PC-3 (cell line): ENCODE results near the gene E2F7. TPM values are rescaled to one million over a fixed set of nuclear protein-coding genes. Genes with fewer than 3 reads are reported as not detected.

Experiments used
- ATAC-seq: fragments of 200-7000 bp; cut with Tn5 transposase; 2 replicates; pipeline ENCODE4 v1.9.1; 2020; ENCODE audit warnings: mild to moderate bottlenecking, moderate library complexity
- BruUV-seq: library from RNA; stranded (reverse); fragments of 400-500 nt; replicated peaks from 2 replicates; lab custom pipeline; 2021; lab: Mats Ljungman, UMichigan
- CTCF ChIA-PET: fragments of 300-600 bp; sonication (Branson Sonifier 250); formaldehyde crosslinking; loops from one replicate; lab custom pipeline; 2022; ENCODE audit warnings: antibody characterized with exemption; lab: Charles Lee
- POLR2A ChIA-PET: fragments of 300-600 bp; sonication (Branson Sonifier 250); formaldehyde crosslinking; loops from one replicate; lab custom pipeline; 2022; ENCODE audit warnings: antibody characterized with exemption; ENCODE audit not compliant: unreplicated experiment; lab: Charles Lee
- DNase-seq: peaks from one replicate; pipeline ENCODE4 v3.0.0-alpha.2; 2015
- H2AFZ ChIP-seq: fragments of 300-600 bp; sonication (generic); 2 replicates; pipeline ENCODE4 v1.6.0; 2016; ENCODE audit warnings: antibody characterized with exemption, low read length
- H3F3A ChIP-seq: fragments of 300-600 bp; sonication (generic); one replicate; pipeline ENCODE4 v1.6.0; 2017; ENCODE audit warnings: antibody characterized with exemption, low read length, control low read depth, mild to moderate bottlenecking; ENCODE audit not compliant: unreplicated experiment
- H3K27ac ChIP-seq: fragments of 300-600 bp; sonication (generic); 2 replicates; pipeline ENCODE4 v1.5.1; 2016; ENCODE audit warnings: mild to moderate bottlenecking, low read length
- H3K27me3 ChIP-seq: fragments of 300-600 bp; sonication (generic); 2 replicates; pipeline ENCODE4 v1.6.1; 2016; ENCODE audit warnings: low read length, mixed read lengths
- H3K36me3 ChIP-seq: fragments of 300-600 bp; sonication (generic); 2 replicates; pipeline ENCODE4 v1.6.1; 2016; ENCODE audit warnings: low read depth, mixed run types, low read length, mixed read lengths
- H3K4me1 ChIP-seq: fragments of 300-600 bp; sonication (generic); 2 replicates; pipeline ENCODE4 v1.5.1; 2016; ENCODE audit warnings: low read length; ENCODE audit not compliant: insufficient read depth
- H3K4me2 ChIP-seq: fragments of 300-600 bp; sonication (generic); 2 replicates; pipeline ENCODE4 v1.6.0; 2016; ENCODE audit warnings: low read length
- H3K4me3 ChIP-seq: fragments of 300-600 bp; sonication (generic); 2 replicates; pipeline ENCODE4 v1.5.1; 2016; ENCODE audit warnings: mild to moderate bottlenecking, low read length, mixed read lengths
- H3K79me2 ChIP-seq: fragments of 300-600 bp; sonication (generic); 2 replicates; pipeline ENCODE4 v1.6.1; 2017; ENCODE audit warnings: low read length, mixed read lengths
- H3K9ac ChIP-seq: fragments of 300-600 bp; sonication (generic); 2 replicates; pipeline ENCODE4 v1.6.0; 2016; ENCODE audit warnings: mild to moderate bottlenecking, low read length
- H3K9me2 ChIP-seq: fragments of 300-600 bp; sonication (generic); replicated peaks from 2 replicates; pipeline ENCODE4 v1.6.1; 2016; ENCODE audit warnings: mixed run types, low read length, mixed read lengths
- H3K9me3 ChIP-seq: fragments of 300-600 bp; sonication (generic); 2 replicates; pipeline ENCODE4 v1.6.1; 2016; ENCODE audit warnings: low read length, mixed read lengths
- H4K20me1 ChIP-seq: fragments of 300-600 bp; sonication (generic); 2 replicates; pipeline ENCODE4 v1.6.1; 2016; ENCODE audit warnings: low read length, mixed read lengths
- EZH2 ChIP-seq: fragments of 300-600 bp; sonication (generic); IDR thresholded peaks from one replicate; pipeline ENCODE4 v1.6.1; 2017; ENCODE audit warnings: antibody characterized with exemption, mild to moderate bottlenecking, low read length; ENCODE audit not compliant: unreplicated experiment
- EZH2phosphoT487 ChIP-seq: fragments of 300-600 bp; sonication (generic); IDR thresholded peaks from 2 replicates; pipeline ENCODE4 v1.6.1; 2018; ENCODE audit warnings: mild to moderate bottlenecking, antibody characterized with exemption, low read length, borderline replicate concordance
- intact Hi-C: fragments of 100-400 bp; cut with micrococcal nuclease; formaldehyde crosslinking; loops from 2 replicates; pipeline ENCODE4 v1.9.0; 2023
- total RNA-seq: library from RNA; depleted of rRNA; stranded (reverse); fragments of >200 nt; gene quantifications from 2 replicates; pipeline ENCODE4 v1.2.3, GENCODE V29; 2014
- TF ChIP-seq, protein P1 (sequence below): fragments of 300-600 bp; sonication (generic); conservative IDR thresholded peaks from 2 replicates; pipeline ENCODE4 v1.5.1; 2017; ENCODE audit warnings: antibody characterized with exemption, low read depth, mild to moderate bottlenecking, low read length

The E2F7 gene
- total RNA-seq, 1 experiment from 2014 or later = 19.0 TPM

- peak overlapping the region; percentile 89 for H3K4me2 ChIP-seq
- H4K20me1 ChIP-seq = 0 out of 2 replicates have a peak, but pooled peaks cover 6% of the 10 kb centered on the region
- BruUV-seq = TSS peak; percentile 88
- H3K9me3 ChIP-seq = no peaks in the 10 kb centered on the region
- H3K9ac ChIP-seq = peak overlapping the region; percentile 98
- ChIA-PET CTCF (no interaction called here), POLR2A (no interaction called here)
- H3F3A ChIP-seq = no peaks in the 10 kb centered on the region
- intact Hi-C loops = loop anchor here (1.0 to 10.0 kb wide), 4 partner anchors 59 to 784 kb away; no protein-coding TSS in a partner anchor
- H3K36me3 ChIP-seq = peaks cover 40% of the 10 kb centered on the region
- no peaks in the 10 kb centered on the region for H3K9me2 ChIP-seq
- peak; percentile 93 for DNase-seq
- H2AFZ ChIP-seq = no peak overlapping the region
- TF ChIP-seq, protein P1, sequence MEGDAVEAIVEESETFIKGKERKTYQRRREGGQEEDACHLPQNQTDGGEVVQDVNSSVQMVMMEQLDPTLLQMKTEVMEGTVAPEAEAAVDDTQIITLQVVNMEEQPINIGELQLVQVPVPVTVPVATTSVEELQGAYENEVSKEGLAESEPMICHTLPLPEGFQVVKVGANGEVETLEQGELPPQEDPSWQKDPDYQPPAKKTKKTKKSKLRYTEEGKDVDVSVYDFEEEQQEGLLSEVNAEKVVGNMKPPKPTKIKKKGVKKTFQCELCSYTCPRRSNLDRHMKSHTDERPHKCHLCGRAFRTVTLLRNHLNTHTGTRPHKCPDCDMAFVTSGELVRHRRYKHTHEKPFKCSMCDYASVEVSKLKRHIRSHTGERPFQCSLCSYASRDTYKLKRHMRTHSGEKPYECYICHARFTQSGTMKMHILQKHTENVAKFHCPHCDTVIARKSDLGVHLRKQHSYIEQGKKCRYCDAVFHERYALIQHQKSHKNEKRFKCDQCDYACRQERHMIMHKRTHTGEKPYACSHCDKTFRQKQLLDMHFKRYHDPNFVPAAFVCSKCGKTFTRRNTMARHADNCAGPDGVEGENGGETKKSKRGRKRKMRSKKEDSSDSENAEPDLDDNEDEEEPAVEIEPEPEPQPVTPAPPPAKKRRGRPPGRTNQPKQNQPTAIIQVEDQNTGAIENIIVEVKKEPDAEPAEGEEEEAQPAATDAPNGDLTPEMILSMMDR = no peak
- no peak for TF ChIP-seq EZH2
- TF ChIP-seq EZH2phosphoT487 = no peak
- H3K79me2 ChIP-seq = peaks cover 55% of the 10 kb centered on the region
- H3K4me3 ChIP-seq = peak overlapping the region; percentile 94
- H3K27me3 ChIP-seq = no peaks in the 10 kb centered on the region
- H3K4me1 ChIP-seq = peaks cover 41% of the 10 kb centered on the region
- peak; percentile 65 for ATAC-seq
- H3K27ac ChIP-seq = peak overlapping the region; percentile 86
Observed at GRCh38 chr12:77062846-77063461, 2.4 kb downstream of the E2F7 start.

- intact Hi-C loops = loop anchor here (5.0 to 10.0 kb wide), 2 partner anchors 262 to 785 kb away; no protein-coding TSS in a partner anchor
- Histone ChIP-seq H3K9ac (peak overlapping the region; percentile 98), H4K20me1 (0 out of 2 replicates have a peak, but pooled peaks cover 6% of the 10 kb centered on the region), H3K9me2 (no peaks in the 10 kb centered on the region), H3K36me3 (peaks cover 44% of the 10 kb centered on the region), H3F3A (no peaks in the 10 kb centered on the region), H3K4me2 (peak overlapping the region; percentile 89), H3K9me3 (no peaks in the 10 kb centered on the region), H2AFZ (no peak overlapping the region), H3K4me3 (peak overlapping the region; percentile 94), H3K27me3 (no peaks in the 10 kb centered on the region), H3K27ac (peak overlapping the region; percentile 86), H3K79me2 (peaks cover 55% of the 10 kb centered on the region), H3K4me1 (peaks cover 41% of the 10 kb centered on the region)
- ChIA-PET CTCF (no interaction called here), POLR2A (no interaction called here)
- ATAC-seq (no peak), DNase-seq (no peak)
- BruUV-seq = no TSS peak
- TF ChIP-seq EZH2phosphoT487 (no peak), EZH2 (no peak)
- TF ChIP-seq, protein P1 = no peak
Observed at GRCh38 chr12:77062396-77062795, 3.0 kb downstream of the E2F7 start.

DNA sequence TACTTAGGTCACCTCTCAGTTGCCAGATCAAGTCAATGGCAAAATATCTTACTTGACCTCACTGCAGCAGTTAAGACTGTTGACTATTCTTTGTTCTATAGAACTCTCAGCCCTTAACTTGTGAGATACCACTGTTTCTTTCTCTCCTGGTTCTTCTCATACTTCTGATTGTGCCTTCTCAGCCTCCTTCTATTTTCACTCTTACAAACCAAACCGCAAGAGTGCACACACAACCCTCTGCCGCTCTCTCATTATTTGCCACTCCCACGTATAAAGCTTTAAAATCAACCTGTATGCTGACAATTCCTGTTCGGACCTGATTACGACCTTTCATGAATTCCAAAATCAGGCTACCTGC lies 4.5 kb downstream of the E2F7 start:
- H3K4me1 ChIP-seq = peaks cover 34% of the 10 kb centered on the region
- no peaks in the 10 kb centered on the region for H3K9me2 ChIP-seq
- no peak overlapping the region for H3K27ac ChIP-seq
- 0 out of 2 replicates have a peak, but pooled peaks cover 6% of the 10 kb centered on the region for H4K20me1 ChIP-seq
- no peak for ATAC-seq
- H3K79me2 ChIP-seq = peaks cover 55% of the 10 kb centered on the region
- TF ChIP-seq EZH2 (no peak), EZH2phosphoT487 (no peak)
- TF ChIP-seq, protein P1 = no peak
- DNase-seq = no peak
- no peaks in the 10 kb centered on the region for H3F3A ChIP-seq
- POLR2A ChIA-PET = interaction anchor here (1.2 kb wide), 1 partner anchor 10 kb away, joined by 4 read pairs; no protein-coding TSS in a partner anchor
- H2AFZ ChIP-seq = no peak overlapping the region
- BruUV-seq = no TSS peak
- H3K4me3 ChIP-seq = no peak overlapping the region
- CTCF ChIA-PET = no interaction called here
- peaks cover 51% of the 10 kb centered on the region for H3K36me3 ChIP-seq
- H3K9ac ChIP-seq = no peak overlapping the region
- intact Hi-C loops = loop anchor here (5.0 to 10.0 kb wide), 2 partner anchors 264 to 786 kb away; no protein-coding TSS in a partner anchor
- H3K27me3 ChIP-seq = no peaks in the 10 kb centered on the region
- no peak overlapping the region for H3K4me2 ChIP-seq
- H3K9me3 ChIP-seq = no peaks in the 10 kb centered on the region
